Breast epithelium (tissue), 4 donors: ENCODE results near the gene C5orf24. TPM values are rescaled to one million over a fixed set of nuclear protein-coding genes. Genes with fewer than 3 reads are reported as not detected.
"Not testable (repeated sequence)": the region's sequence is repeated elsewhere in the genome, so short reads cannot be mapped to it uniquely, and the experiment has no call there.

Source experiments
- DNase-seq, 2 donors: peaks; one replicate each; pipeline ENCODE4 v3.0.0-alpha.2; 2019; ENCODE audit warnings: low spot score in 2 of 2
- H3K27ac ChIP-seq, 2 donors: fragments of 200-600 bp; sonication (generic) in 1 of 2; one replicate each; pipeline ENCODE4 v1.5.1; 2016 to 2019; ENCODE audit warnings: mild to moderate bottlenecking in 1 of 2
- H3K27me3 ChIP-seq, 2 donors: fragments of 200-600 bp; sonication (generic) in 1 of 2; one replicate each; pipeline versions ENCODE4 v1.5.1 to v1.6.0; 2017 to 2019; ENCODE audit warnings: control low read depth in 1 of 2, mild to moderate bottlenecking in 1 of 2
- H3K36me3 ChIP-seq: fragments of 200-600 bp; one replicate; pipeline ENCODE4 v1.5.1; 2019
- H3K4me1 ChIP-seq, 2 donors: fragments of 200-600 bp; sonication (generic); one replicate each; pipeline ENCODE4 v1.5.1; 2016 to 2019; ENCODE audit warnings: control low read depth in 1 of 2
- H3K4me3 ChIP-seq, 3 donors: fragments of 200-600 bp; sonication (generic); 1 replicate in 2 of 3; 2 replicates in 1 of 3; pipeline ENCODE4 v1.5.1; 2016 to 2019; ENCODE audit warnings: mild to moderate bottlenecking in 3 of 3, moderate library complexity in 2 of 3
- H3K9me3 ChIP-seq, 2 donors: fragments of 200-600 bp; sonication (generic) in 1 of 2; one replicate each; pipeline ENCODE4 v1.5.1; 2016 to 2019; ENCODE audit warnings: control low read depth in 1 of 2
- CTCF ChIP-seq, 3 donors: fragments of 450-650 bp; IDR thresholded peaks; one replicate each; pipeline ENCODE4 v1.5.1; 2016 to 2017; ENCODE audit warnings: antibody characterized with exemption in 3 of 3, mild to moderate bottlenecking in 3 of 3, moderate library complexity in 3 of 3
- POLR2A ChIP-seq: fragments of 450-650 bp; IDR thresholded peaks from one replicate; pipeline ENCODE4 v1.6.1; 2016; ENCODE audit warnings: antibody characterized with exemption, mild to moderate bottlenecking, moderate library complexity
- POLR2AphosphoS5 ChIP-seq, 3 donors: sonication (generic); formaldehyde crosslinking; IDR thresholded peaks; one replicate each; pipeline ENCODE4 v1.6.1; 2017; ENCODE audit warnings: antibody characterized with exemption in 3 of 3
- intact Hi-C: fragments of 100-400 bp; cut with DNase I; formaldehyde crosslinking; loops from one replicate; pipeline ENCODE4 v1.15.1; 2023; ENCODE audit warnings: low total_unique reads
- total RNA-seq, 3 donors: library from RNA; depleted of rRNA; stranded (reverse); fragments of >200 nt; gene quantifications; one replicate each; pipeline ENCODE4 v1.1.0, GENCODE V29; 2016

The C5orf24 gene
- total RNA-seq, 3 donors from 2014 or later: 33.4 to 44.5 (median 41.6) TPM

- H3K27ac ChIP-seq: no peak overlapping the region
- H3K4me3 ChIP-seq: no peak overlapping the region
- H3K9me3 ChIP-seq: no peaks in the 10 kb centered on the region
- DNase-seq: no peak
- intact Hi-C loops: no loop called here
- H3K27me3 ChIP-seq: no peaks in the 10 kb centered on the region
- H3K4me1 ChIP-seq: no peaks in the 10 kb centered on the region
- TF ChIP-seq CTCF (IDR thresholded peaks at IDR 0.05): no peak
- TF ChIP-seq POLR2A: no peak
- TF ChIP-seq POLR2AphosphoS5 (IDR thresholded peaks at IDR 0.05): no peak
- no peaks in the 10 kb centered on the region for H3K36me3 ChIP-seq
Measured at GRCh38 chr5:134833340-134834032, 12.3 kb upstream of the C5orf24 start.

GRCh38 chr5:134835623-134836022 lies 10.1 kb upstream of the C5orf24 start:
- TF ChIP-seq POLR2A (no peak), POLR2AphosphoS5 (IDR thresholded peaks at IDR 0.05) (no peak), CTCF (IDR thresholded peaks at IDR 0.05) (no peak)
- intact Hi-C loops: no loop called here
- Histone ChIP-seq H3K4me3 (no peak overlapping the region), H3K4me1 (no peaks in the 10 kb centered on the region), H3K27me3 (no peaks in the 10 kb centered on the region), H3K36me3 (no peaks in the 10 kb centered on the region), H3K9me3 (no peaks in the 10 kb centered on the region), H3K27ac (no peak overlapping the region)
- no peak for DNase-seq

- no peaks in the 10 kb centered on the region for H3K36me3 ChIP-seq
- TF ChIP-seq POLR2AphosphoS5 (IDR thresholded peaks at IDR 0.05) (no peak), CTCF (IDR thresholded peaks at IDR 0.05) (no peak), POLR2A (no peak)
Measured at GRCh38 chr5:134837530-134838181, 8.1 kb upstream of the C5orf24 start.

GRCh38 chr5:134838361-134838760 lies 7.4 kb upstream of the C5orf24 start:
- H3K4me3 ChIP-seq, H3K27me3 ChIP-seq, H3K36me3 ChIP-seq, H3K27ac ChIP-seq, DNase-seq, H3K9me3 ChIP-seq, H3K4me1 ChIP-seq, intact Hi-C loops: not testable (repeated sequence)

More at GRCh38 chr5:134837530-134838181, 8.1 kb upstream of the C5orf24 start:
- no peak for DNase-seq
- H3K4me3 ChIP-seq: no peak overlapping the region
- intact Hi-C loops: no loop called here
- no peaks in the 10 kb centered on the region for H3K27me3 ChIP-seq
- no peaks in the 10 kb centered on the region for H3K9me3 ChIP-seq
- H3K27ac ChIP-seq: no peak overlapping the region
- H3K4me1 ChIP-seq: no peaks in the 10 kb centered on the region

- DNase-seq: no peak
- H3K4me1 ChIP-seq: no peaks in the 10 kb centered on the region
- TF ChIP-seq POLR2A (no peak), CTCF (IDR thresholded peaks at IDR 0.05) (no peak), POLR2AphosphoS5 (IDR thresholded peaks at IDR 0.05) (no peak)
- H3K36me3 ChIP-seq: no peaks in the 10 kb centered on the region
- no peaks in the 10 kb centered on the region for H3K27me3 ChIP-seq
- H3K27ac ChIP-seq: no peak overlapping the region
- no peaks in the 10 kb centered on the region for H3K9me3 ChIP-seq
- intact Hi-C loops: no loop called here
- no peak overlapping the region for H3K4me3 ChIP-seq
Measured at GRCh38 chr5:134840811-134841210, 5.0 kb upstream of the C5orf24 start.
